Ovary (tissue), 3 donors: Measurements from ENCODE around the gene ZNRF1.

Experiments used
- CTCF ChIP-seq, 3 donors: fragments of 450-650 bp in 2 of 3; fragments of 200-600 bp in 1 of 3; IDR thresholded peaks; one replicate each; pipeline versions ENCODE4 v1.5.1 to v1.8.0; 2016 to 2022; ENCODE audit warnings: antibody characterized with exemption in 3 of 3, mild to moderate bottlenecking in 1 of 3
- POLR2A ChIP-seq: fragments of 450-650 bp; IDR thresholded peaks from one replicate; pipeline ENCODE4 v1.6.1; 2017; ENCODE audit warnings: antibody characterized with exemption, mild to moderate bottlenecking, moderate library complexity
- donor health status: DM: no; HTN: no; CAD: no.

DNA sequence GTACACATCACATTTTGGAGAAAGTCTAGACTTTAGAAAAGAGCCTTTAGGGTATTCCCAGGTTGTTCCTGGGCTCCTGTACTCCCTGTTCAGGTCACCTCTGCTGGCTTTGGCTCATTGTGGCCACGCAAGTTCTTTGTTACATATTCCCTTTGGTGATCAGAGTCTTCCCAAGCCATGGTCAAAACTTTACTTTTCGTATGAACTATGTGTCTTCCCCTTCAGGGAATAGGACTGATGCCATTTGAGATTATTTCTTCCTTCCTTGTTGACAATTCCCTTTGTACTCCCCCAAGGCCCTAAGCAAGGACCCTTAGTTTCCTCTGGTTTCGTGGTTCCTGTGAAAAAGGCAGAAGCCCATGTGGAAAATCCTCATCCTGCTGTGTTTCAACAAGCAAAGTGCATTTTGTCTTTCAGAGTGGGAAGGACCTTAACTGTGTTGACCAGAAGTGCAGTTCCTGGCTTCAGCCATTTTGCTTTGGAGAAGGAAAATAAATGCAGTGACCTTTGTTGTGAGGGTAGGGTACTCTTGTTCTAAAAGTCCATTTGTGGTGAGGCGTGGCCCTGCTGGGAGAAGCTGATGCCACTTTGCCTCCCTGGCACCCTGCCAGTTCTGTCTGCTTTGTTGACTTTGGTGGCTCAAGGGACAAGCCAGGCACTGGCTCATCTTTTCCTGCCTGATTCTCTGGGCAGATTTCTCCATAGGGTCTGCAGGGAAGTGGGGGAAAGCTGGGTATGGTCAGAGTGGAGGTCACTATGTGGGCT, 55.1 kb downstream of the ZNRF1 start:
- no peak for TF ChIP-seq CTCF (IDR thresholded peaks at IDR 0.05)
- no peak for TF ChIP-seq POLR2A
